Esophagus muscularis mucosa (tissue), 4 donors: ENCODE results near the gene P2RY13. TPM values are rescaled to one million over a fixed set of nuclear protein-coding genes. Genes with fewer than 3 reads are reported as not detected.

Experiments
- DNase-seq: peaks from one replicate; pipeline ENCODE4 v3.0.0-alpha.2; 2017; ENCODE audit errors: extremely low spot score
- H3K27ac ChIP-seq, 4 donors: fragments of 200-600 bp; sonication (generic); replicated peaks in 1 of 4; 1 replicate in 3 of 4; 2 replicates in 1 of 4; pipeline ENCODE4 v1.5.1; 2016 to 2019; ENCODE audit warnings: mild to moderate bottlenecking in 1 of 4
- H3K27me3 ChIP-seq, 4 donors: fragments of 200-600 bp; sonication (generic); one replicate each; pipeline versions ENCODE4 v1.5.1 to v1.6.0; 2016 to 2019
- H3K36me3 ChIP-seq, 4 donors: fragments of 200-600 bp; sonication (generic); one replicate each; pipeline ENCODE4 v1.5.1; 2016 to 2019
- H3K4me1 ChIP-seq, 4 donors: fragments of 200-600 bp; sonication (generic); one replicate each; pipeline ENCODE4 v1.5.1; 2016 to 2019
- H3K4me3 ChIP-seq, 4 donors: fragments of 200-600 bp; sonication (generic); 1 replicate in 2 of 4; 2 replicates in 2 of 4; pipeline ENCODE4 v1.5.1; 2016 to 2019; ENCODE audit warnings: mild to moderate bottlenecking in 4 of 4, moderate library complexity in 1 of 4
- H3K9me3 ChIP-seq, 4 donors: fragments of 200-600 bp; sonication (generic); 1 replicate in 3 of 4; 2 replicates in 1 of 4; pipeline ENCODE4 v1.5.1; 2016 to 2019
- EP300 ChIP-seq: sonication (generic); formaldehyde crosslinking; IDR thresholded peaks from one replicate; pipeline ENCODE4 v1.6.1; 2017; ENCODE audit warnings: antibody characterized with exemption
- POLR2A ChIP-seq: fragments of 450-650 bp; IDR thresholded peaks from one replicate; pipeline ENCODE4 v1.6.1; 2017; ENCODE audit warnings: antibody characterized with exemption, moderate library complexity, mild to moderate bottlenecking, low read depth
- POLR2AphosphoS5 ChIP-seq, 2 donors: sonication (generic); formaldehyde crosslinking; IDR thresholded peaks; one replicate each; pipeline ENCODE4 v1.6.1; 2017; ENCODE audit warnings: antibody characterized with exemption in 2 of 2
- WGBS: methylation state at CpG from one replicate; pipeline ENCODE4 v1.1.5; 2018; 5-methylcytosine and 5-hydroxymethylcytosine counted together
- intact Hi-C: fragments of 100-400 bp; cut with DNase I; formaldehyde crosslinking; loops from one replicate; pipeline ENCODE4 v1.15.1; 2023
- total RNA-seq, 4 donors: library from RNA; depleted of rRNA; stranded (reverse); fragments of >200 nt; gene quantifications; one replicate each; pipeline versions ENCODE4 v1.1.0 to v1.2.1, GENCODE V29; 2016
- TF ChIP-seq, protein P1 (sequence below), 3 experiments: fragments of 200-600 bp in 2 of 3; fragments of 450-650 bp in 1 of 3; sonication (generic) in 2 of 3; IDR thresholded peaks; one replicate each; pipeline ENCODE4 v1.5.1; 2017 to 2019; ENCODE audit warnings: antibody characterized with exemption in 3 of 3, mild to moderate bottlenecking in 2 of 3, moderate library complexity in 1 of 3

Gene P2RY13
- total RNA-seq, 4 donors from 2014 or later, result 0.80 to 2.0 (median 1.4) TPM

DNA sequence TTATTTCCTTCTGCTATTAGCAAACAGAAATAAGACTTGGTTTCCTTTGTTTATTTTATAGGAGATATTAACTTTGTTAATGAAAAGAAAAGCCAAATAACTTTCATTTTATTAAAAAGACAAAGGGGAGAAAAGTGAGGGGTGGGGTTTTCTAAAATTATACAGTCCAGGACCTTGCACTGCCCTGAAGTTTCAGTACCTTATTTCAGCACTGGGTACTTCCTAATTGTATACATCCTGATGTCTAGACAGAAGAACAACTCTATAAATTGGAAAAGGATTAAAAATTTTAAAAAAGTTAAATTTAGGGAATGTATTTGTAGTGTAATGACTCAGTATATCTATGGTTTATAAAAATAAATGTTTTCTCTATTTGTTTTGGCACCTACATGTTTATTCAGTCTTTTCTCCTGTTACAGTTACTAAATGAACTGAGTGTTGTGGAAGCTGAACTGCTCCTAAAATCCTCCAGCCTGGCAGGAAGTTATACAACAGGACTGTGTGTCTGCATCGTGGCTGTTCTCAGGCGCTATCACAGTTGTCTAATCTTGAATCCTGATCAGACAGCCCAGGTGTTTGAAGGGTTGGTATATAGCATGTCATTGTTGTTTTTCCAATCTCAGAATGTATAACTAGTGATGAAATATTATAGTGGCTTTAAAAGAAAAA lies 27.6 kb upstream of the P2RY13 start:
- Histone ChIP-seq H3K4me1 (peaks cover 0 to 9% (median 3%) of the 10 kb centered on the region in 4 donors), H3K27me3 (no peaks in the 10 kb centered on the region), H3K4me3 (no peak overlapping the region), H3K9me3 (no peaks in the 10 kb centered on the region), H3K27ac (no peak overlapping the region), H3K36me3 (no peaks in the 10 kb centered on the region)
- WGBS, result 39% methylated on average over 2 of the region's 2 CpGs
- TF ChIP-seq POLR2AphosphoS5 (IDR thresholded peaks at IDR 0.05) (no peak), POLR2A (no peak), EP300 (no peak)
- TF ChIP-seq, protein P1, sequence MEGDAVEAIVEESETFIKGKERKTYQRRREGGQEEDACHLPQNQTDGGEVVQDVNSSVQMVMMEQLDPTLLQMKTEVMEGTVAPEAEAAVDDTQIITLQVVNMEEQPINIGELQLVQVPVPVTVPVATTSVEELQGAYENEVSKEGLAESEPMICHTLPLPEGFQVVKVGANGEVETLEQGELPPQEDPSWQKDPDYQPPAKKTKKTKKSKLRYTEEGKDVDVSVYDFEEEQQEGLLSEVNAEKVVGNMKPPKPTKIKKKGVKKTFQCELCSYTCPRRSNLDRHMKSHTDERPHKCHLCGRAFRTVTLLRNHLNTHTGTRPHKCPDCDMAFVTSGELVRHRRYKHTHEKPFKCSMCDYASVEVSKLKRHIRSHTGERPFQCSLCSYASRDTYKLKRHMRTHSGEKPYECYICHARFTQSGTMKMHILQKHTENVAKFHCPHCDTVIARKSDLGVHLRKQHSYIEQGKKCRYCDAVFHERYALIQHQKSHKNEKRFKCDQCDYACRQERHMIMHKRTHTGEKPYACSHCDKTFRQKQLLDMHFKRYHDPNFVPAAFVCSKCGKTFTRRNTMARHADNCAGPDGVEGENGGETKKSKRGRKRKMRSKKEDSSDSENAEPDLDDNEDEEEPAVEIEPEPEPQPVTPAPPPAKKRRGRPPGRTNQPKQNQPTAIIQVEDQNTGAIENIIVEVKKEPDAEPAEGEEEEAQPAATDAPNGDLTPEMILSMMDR (IDR thresholded peaks at IDR 0.05), result no peak
- intact Hi-C loops, result no loop called here
- DNase-seq, result no peak

DNA sequence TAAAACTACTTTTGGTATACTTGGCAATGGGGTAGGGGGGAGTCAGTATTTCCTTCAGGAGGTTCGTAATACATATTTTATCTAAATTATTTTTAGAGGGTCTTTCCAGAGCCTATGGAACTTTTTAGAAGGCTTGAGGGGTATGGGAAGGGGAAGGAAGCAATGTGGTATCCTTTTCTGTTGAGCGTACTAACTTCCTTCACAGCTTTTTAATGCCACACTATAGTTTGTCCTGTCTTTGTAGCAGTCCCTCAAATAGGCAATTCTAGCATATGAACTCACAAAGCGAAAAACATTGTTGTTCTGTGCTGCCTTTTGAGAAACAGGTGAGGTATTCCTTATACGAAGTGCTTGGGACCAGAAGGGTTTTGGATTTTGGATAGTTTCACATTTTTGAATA lies 22.3 kb upstream of the P2RY13 start:
- intact Hi-C loops, result no loop called here
- H3K4me1 ChIP-seq, result no peaks in the 10 kb centered on the region
- H3K4me3 ChIP-seq, result no peak overlapping the region
- H3K27ac ChIP-seq, result no peak overlapping the region
- no peaks in the 10 kb centered on the region for H3K27me3 ChIP-seq
- WGBS, result 86% methylated on average over 4 of the region's 4 CpGs
- no peaks in the 10 kb centered on the region for H3K9me3 ChIP-seq
- TF ChIP-seq EP300, result no peak
- TF ChIP-seq, protein P1 (IDR thresholded peaks at IDR 0.05), result no peak
- TF ChIP-seq POLR2AphosphoS5 (IDR thresholded peaks at IDR 0.05), result no peak
- TF ChIP-seq POLR2A, result no peak
- H3K36me3 ChIP-seq, result no peaks in the 10 kb centered on the region
- no peak for DNase-seq

DNA sequence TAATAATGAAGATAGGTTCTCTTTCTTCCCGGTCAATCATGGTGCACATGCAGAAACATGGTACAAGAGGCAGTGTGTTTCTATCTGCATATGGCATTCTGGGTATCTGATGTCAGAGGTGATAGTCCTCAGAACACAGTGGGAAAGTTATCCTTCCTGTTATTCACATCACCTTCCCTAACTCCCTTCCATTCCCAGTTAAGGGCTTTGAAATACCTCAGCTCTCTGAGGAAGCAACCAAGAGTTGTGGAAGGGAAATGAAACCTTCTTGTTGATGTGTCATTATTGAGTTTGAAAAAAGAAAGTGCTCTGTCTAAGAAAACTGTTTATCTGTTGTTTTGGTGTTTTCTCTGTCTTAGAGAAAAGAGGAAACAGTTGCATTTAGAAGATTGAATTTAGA lies 21.9 kb upstream of the P2RY13 start:
- TF ChIP-seq EP300 (no peak), POLR2AphosphoS5 (IDR thresholded peaks at IDR 0.05) (no peak), POLR2A (no peak)
- TF ChIP-seq, protein P1 (IDR thresholded peaks at IDR 0.05), result no peak
- Histone ChIP-seq H3K4me3 (no peak overlapping the region), H3K27me3 (no peaks in the 10 kb centered on the region), H3K4me1 (peaks cover 0 to 3% (median under 1%) of the 10 kb centered on the region in 4 donors), H3K9me3 (no peaks in the 10 kb centered on the region), H3K27ac (no peak overlapping the region), H3K36me3 (no peaks in the 10 kb centered on the region)
- intact Hi-C loops, result no loop called here
- WGBS, result 100% methylated on average over 1 of the region's 1 CpG
- DNase-seq, result no peak

DNA sequence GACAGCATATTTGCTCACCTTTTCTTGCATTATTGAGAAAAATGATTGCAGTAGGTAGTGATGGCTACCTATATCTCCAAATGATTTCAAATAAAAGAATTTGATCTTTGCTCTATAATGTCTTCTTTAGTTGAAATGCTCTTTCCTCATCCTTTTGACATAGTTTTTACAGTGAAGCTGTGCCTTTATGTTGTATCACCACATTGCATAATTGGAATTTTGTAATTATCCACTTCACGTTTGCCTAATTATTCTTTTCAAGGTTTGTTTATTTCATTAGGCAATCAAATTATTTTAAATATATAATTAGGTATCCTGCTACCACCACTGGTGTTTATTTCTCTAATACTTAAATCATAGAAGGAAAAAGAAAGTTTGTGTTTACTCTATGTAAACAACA lies 21.3 kb upstream of the P2RY13 start:
- TF ChIP-seq, protein P1 (IDR thresholded peaks at IDR 0.05), result no peak
- no peak for TF ChIP-seq POLR2A
- DNase-seq, result no peak
- Histone ChIP-seq H3K4me3 (no peak overlapping the region), H3K27ac (no peak overlapping the region), H3K9me3 (no peaks in the 10 kb centered on the region), H3K4me1 (peaks cover 0 to 8% (median 3%) of the 10 kb centered on the region in 4 donors), H3K27me3 (no peaks in the 10 kb centered on the region), H3K36me3 (no peaks in the 10 kb centered on the region)
- 79% methylated on average over 1 of the region's 1 CpG for WGBS
- intact Hi-C loops, result no loop called here

DNA sequence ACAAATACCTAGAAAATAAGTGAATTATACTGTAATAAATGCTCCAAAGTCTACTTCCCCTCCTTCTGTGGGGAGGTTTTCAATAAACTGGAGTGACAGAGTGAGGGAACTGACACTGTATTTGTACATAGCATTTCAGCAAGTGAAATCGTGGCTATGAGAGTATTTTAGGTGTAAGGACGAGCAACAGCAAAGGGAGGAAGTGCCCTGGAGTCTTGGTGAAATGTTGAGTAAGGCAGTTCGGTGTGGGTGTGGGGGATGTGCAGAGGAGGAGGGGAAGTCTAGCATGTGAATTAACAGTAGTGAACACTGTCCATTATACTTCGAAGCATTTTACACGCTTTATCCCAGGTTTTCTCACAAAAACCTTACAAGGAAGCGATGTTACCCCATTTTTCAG lies 18.1 kb upstream of the P2RY13 start:
- H3K9me3 ChIP-seq, result no peaks in the 10 kb centered on the region
- no peaks in the 10 kb centered on the region for H3K36me3 ChIP-seq
- H3K27me3 ChIP-seq, result no peaks in the 10 kb centered on the region
- H3K4me1 ChIP-seq, result peaks cover 0 to 12% (median 6%) of the 10 kb centered on the region in 4 donors
- no peak for TF ChIP-seq POLR2AphosphoS5 (IDR thresholded peaks at IDR 0.05)
- TF ChIP-seq, protein P1 (IDR thresholded peaks at IDR 0.05), result no peak
- TF ChIP-seq POLR2A, result no peak
- no peak for TF ChIP-seq EP300
- intact Hi-C loops, result no loop called here
- DNase-seq, result no peak
- no peak overlapping the region for H3K4me3 ChIP-seq
- 72% methylated on average over 6 of the region's 6 CpGs for WGBS
- no peak overlapping the region for H3K27ac ChIP-seq
